H1 (cell line): ENCODE results near the gene PAQR4. TPM values are rescaled to one million over a fixed set of nuclear protein-coding genes. Genes with fewer than 3 reads are reported as not detected.
A peak's percentile ranks its signal among the peaks of the same experiment; 100 is the strongest.

Source experiments
- CTCF ChIA-PET: fragments of 300-600 bp; sonication (Branson Sonifier 250); formaldehyde crosslinking; loops from one replicate; lab custom pipeline; 2021; ENCODE audit not compliant: partially characterized antibody; lab: Charles Lee
- POLR2A ChIA-PET: fragments of 300-600 bp; sonication (Branson Sonifier 250); formaldehyde crosslinking; loops from one replicate; lab custom pipeline; 2021; ENCODE audit warnings: inconsistent platforms; ENCODE audit not compliant: partially characterized antibody; lab: Charles Lee
- DNase-seq, 2 experiments: peaks; one replicate each; pipeline versions ENCODE4 v3.0.0 to v3.0.0-alpha.2; 2010 to 2022; ENCODE audit warnings: low spot score in 2 of 2, low read depth in 1 of 2, mixed read lengths in 1 of 2
- FAIRE-seq: peaks from 2 replicates; lab custom pipeline; 2011; peaks lifted over from hg19 to GRCh38; lab: Jason Lieb, UNC
- H2AFZ ChIP-seq: 2 replicates; pipeline ENCODE4 v1.8.1; 2012; ENCODE audit warnings: low read length, inconsistent platforms
- H2AK5ac ChIP-seq: 2 replicates; pipeline ENCODE4 v1.6.1; 2013; ENCODE audit warnings: low read depth, low read length
- H2BK120ac ChIP-seq: replicated peaks from 2 replicates; pipeline ENCODE3; 2013; ENCODE audit warnings: low read depth, low read length, inconsistent platforms
- H2BK12ac ChIP-seq: 2 replicates; pipeline ENCODE4 v1.6.1; 2013; ENCODE audit warnings: low read depth, low read length
- H2BK15ac ChIP-seq: 2 replicates; pipeline ENCODE4 v1.6.1; 2013; ENCODE audit warnings: low read length
- H2BK20ac ChIP-seq: 2 replicates; pipeline ENCODE4 v1.6.1; 2013; ENCODE audit warnings: low read length
- H2BK5ac ChIP-seq: 2 replicates; pipeline ENCODE4 v1.6.1; 2013; ENCODE audit warnings: low read depth, low read length
- H3K14ac ChIP-seq: 2 replicates; pipeline ENCODE4 v1.6.1; 2013; ENCODE audit warnings: inconsistent platforms; ENCODE audit not compliant: insufficient read length
- H3K18ac ChIP-seq: 2 replicates; pipeline ENCODE4 v1.6.1; 2013; ENCODE audit warnings: low read length; ENCODE audit errors: extremely low read depth
- H3K23ac ChIP-seq: 2 replicates; pipeline ENCODE4 v1.6.1; 2013; ENCODE audit warnings: inconsistent platforms; ENCODE audit not compliant: insufficient read length
- H3K23me2 ChIP-seq: 2 replicates; pipeline ENCODE4 v1.6.1; 2013; ENCODE audit warnings: low read depth, low read length
- H3K27ac ChIP-seq: 2 replicates; pipeline ENCODE4 v1.6.1; 2011; ENCODE audit warnings: low read depth, low read length, inconsistent platforms
- H3K27me3 ChIP-seq, 4 experiments: replicated peaks in 1 of 4; 1 replicate in 1 of 4; 2 replicates in 3 of 4; pipeline versions ENCODE4 v1.6.1 to v1.8.1; 2011 to 2013; ENCODE audit warnings: low read length in 3 of 4, mild to moderate bottlenecking in 3 of 4, inconsistent platforms in 2 of 4, mixed read lengths in 2 of 4, moderate library complexity in 1 of 4; ENCODE audit not compliant: control insufficient read depth in 3 of 4, insufficient read depth in 3 of 4; ENCODE audit errors: extremely low read depth in 1 of 4
- H3K36me3 ChIP-seq, 4 experiments: 2 replicates each; pipeline versions ENCODE4 v1.6.1 to v1.8.1; 2011 to 2013; ENCODE audit warnings: mild to moderate bottlenecking in 4 of 4, low read length in 3 of 4, moderate library complexity in 2 of 4, control low read depth in 1 of 4, inconsistent platforms in 1 of 4; ENCODE audit not compliant: insufficient read depth in 4 of 4, control insufficient read depth in 2 of 4
- H3K4ac ChIP-seq: replicated peaks from 2 replicates; pipeline ENCODE3; 2013; ENCODE audit warnings: low read length, low read depth, mixed read lengths, inconsistent platforms; ENCODE audit not compliant: insufficient read length
- H3K4me1 ChIP-seq, 4 experiments: replicated peaks in 1 of 4; 1 replicate in 1 of 4; 2 replicates in 3 of 4; pipeline versions ENCODE4 v1.6.1 to v1.8.1; 2011 to 2013; ENCODE audit warnings: low read length in 3 of 4, inconsistent platforms in 2 of 4, mixed read lengths in 1 of 4; ENCODE audit not compliant: insufficient read depth in 4 of 4, control insufficient read depth in 3 of 4
- H3K4me2 ChIP-seq, 2 experiments: 2 replicates each; pipeline versions ENCODE4 v1.6.1 to v1.8.1; 2011 to 2013; ENCODE audit warnings: low read depth in 2 of 2, low read length in 2 of 2, control low read depth in 1 of 2, inconsistent platforms in 1 of 2, mild to moderate bottlenecking in 1 of 2; ENCODE audit not compliant: insufficient read depth in 1 of 2
- H3K4me3 ChIP-seq, 4 experiments: fragments of 200-600, 300-600 bp in 1 of 4; sonication (generic), shearing (Covaris generic), sonication (Bioruptor Twin) in 1 of 4; 2 replicates each; pipeline versions ENCODE4 v1.5.1 to v1.8.1; 2011 to 2016; ENCODE audit warnings: low read length in 4 of 4, low read depth in 3 of 4, control low read depth in 2 of 4, inconsistent platforms in 2 of 4, mild to moderate bottlenecking in 2 of 4, mixed read lengths in 1 of 4, moderate library complexity in 1 of 4; ENCODE audit not compliant: insufficient read depth in 2 of 4; ENCODE audit errors: extremely low read depth in 1 of 4
- H3K56ac ChIP-seq: replicated peaks from 2 replicates; pipeline ENCODE3; 2013; ENCODE audit warnings: low read depth, mild to moderate bottlenecking, mixed read lengths, low read length, inconsistent platforms; ENCODE audit not compliant: insufficient read length
- H3K79me1 ChIP-seq: 2 replicates; pipeline ENCODE4 v1.6.1; 2013; ENCODE audit warnings: low read depth, low read length, control low read depth
- H3K79me2 ChIP-seq, 2 experiments: 2 replicates each; pipeline versions ENCODE4 v1.6.1 to v1.8.1; 2012 to 2013; ENCODE audit warnings: low read length in 2 of 2, mild to moderate bottlenecking in 2 of 2, inconsistent platforms in 1 of 2; ENCODE audit not compliant: insufficient read depth in 2 of 2, control insufficient read depth in 1 of 2
- H3K9ac ChIP-seq, 4 experiments: replicated peaks in 1 of 4; 1 replicate in 1 of 4; 2 replicates in 3 of 4; pipeline versions ENCODE4 v1.6.1 to v1.8.1; 2011 to 2013; ENCODE audit warnings: low read depth in 3 of 4, low read length in 3 of 4, control low read depth in 2 of 4, mild to moderate bottlenecking in 2 of 4, moderate library complexity in 2 of 4, inconsistent platforms in 1 of 4; ENCODE audit errors: extremely low read depth in 1 of 4
- H3K9me3 ChIP-seq, 2 experiments: 2 replicates each; pipeline versions ENCODE4 v1.6.1 to v1.8.1; 2012 to 2013; ENCODE audit warnings: mild to moderate bottlenecking in 2 of 2, moderate library complexity in 2 of 2, control low read depth in 1 of 2, inconsistent platforms in 1 of 2, low read depth in 1 of 2, low read length in 1 of 2, mixed read lengths in 1 of 2; ENCODE audit not compliant: insufficient read depth in 2 of 2
- H4K20me1 ChIP-seq, 2 experiments: replicated peaks in 1 of 2; 2 replicates each; pipeline versions ENCODE3 to v1.8.1; 2011 to 2013; ENCODE audit warnings: inconsistent platforms in 2 of 2, low read length in 2 of 2, mild to moderate bottlenecking in 1 of 2; ENCODE audit not compliant: insufficient read depth in 2 of 2, control insufficient read depth in 1 of 2
- H4K5ac ChIP-seq: 2 replicates; pipeline ENCODE4 v1.6.1; 2013; ENCODE audit warnings: low read length, low read depth, mixed read lengths, inconsistent platforms; ENCODE audit not compliant: insufficient read length
- H4K8ac ChIP-seq: 2 replicates; pipeline ENCODE4 v1.8.0; 2013; ENCODE audit warnings: mild to moderate bottlenecking, moderate library complexity, low read length, inconsistent platforms; ENCODE audit not compliant: insufficient read depth; ENCODE audit errors: extremely low read depth
- H4K91ac ChIP-seq: replicated peaks from 2 replicates; pipeline ENCODE3; 2013; ENCODE audit warnings: low read length, mixed read lengths, inconsistent platforms; ENCODE audit not compliant: insufficient read length
- CHD2 ChIP-seq: IDR thresholded peaks from 2 replicates; pipeline ENCODE4 v1.6.1; 2012; ENCODE audit warnings: low read length, improper control_type of control experiment
- EP300 ChIP-seq, 2 experiments: IDR thresholded peaks; 1 replicate in 1 of 2; 2 replicates in 1 of 2; pipeline ENCODE4 v1.6.1; 2011 to 2012; ENCODE audit warnings: low read depth in 2 of 2, low read length in 2 of 2, mild to moderate bottlenecking in 2 of 2, borderline replicate concordance in 1 of 2, inconsistent platforms in 1 of 2, moderate library complexity in 1 of 2
- GABPA ChIP-seq: IDR thresholded peaks from 2 replicates; pipeline ENCODE4 v1.6.1; 2011; ENCODE audit warnings: mild to moderate bottlenecking, low read length, moderate library complexity, borderline replicate concordance; ENCODE audit not compliant: insufficient read depth
- MAX ChIP-seq: IDR thresholded peaks from 2 replicates; pipeline ENCODE4 v1.6.1; 2012; ENCODE audit warnings: inconsistent platforms
- NANOG ChIP-seq: IDR thresholded peaks from 2 replicates; pipeline ENCODE4 v1.6.1; 2011; ENCODE audit warnings: low read length, low read depth, mild to moderate bottlenecking, inconsistent platforms; ENCODE audit not compliant: insufficient read depth, poor library complexity, severe bottlenecking
- RAD21 ChIP-seq, 2 experiments: IDR thresholded peaks in 1 of 2; conservative IDR thresholded peaks in 1 of 2; 2 replicates each; pipeline ENCODE4 v1.6.1; 2011; ENCODE audit warnings: low read depth in 2 of 2, low read length in 2 of 2, improper control_type of control experiment in 1 of 2, inconsistent platforms in 1 of 2, mild to moderate bottlenecking in 1 of 2, moderate library complexity in 1 of 2
- SIN3A ChIP-seq, 2 experiments: IDR thresholded peaks in 1 of 2; conservative IDR thresholded peaks in 1 of 2; 2 replicates each; pipeline ENCODE4 v1.6.1; 2011 to 2012; ENCODE audit warnings: low read length in 2 of 2, improper control_type of control experiment in 1 of 2, low read depth in 1 of 2, mild to moderate bottlenecking in 1 of 2
- SP1 ChIP-seq: IDR thresholded peaks from 2 replicates; pipeline ENCODE4 v1.6.1; 2011; ENCODE audit warnings: low read depth, low read length
- SUZ12 ChIP-seq: fragments of 200-600 bp; sonication (generic); IDR thresholded peaks from 2 replicates; pipeline ENCODE4 v1.6.1; 2012; ENCODE audit warnings: mild to moderate bottlenecking, inconsistent platforms, low read length, moderate library complexity, mixed read lengths
- WGBS, 2 experiments: shearing (Covaris generic) in 1 of 2; methylation state at CpG; one replicate each; pipeline versions ENCODE4 v1.1.6 to v1.1.7; 2013 to 2015; ENCODE audit warnings: low lambda C conversion rate in 2 of 2, mixed read lengths in 2 of 2, inconsistent platforms in 1 of 2, low coverage in 1 of 2, missing lambda C conversion rate in 1 of 2; ENCODE audit not compliant: insufficient replicate concordance in 2 of 2, insufficient coverage in 1 of 2, insufficient read length in 1 of 2; ENCODE audit errors: extremely low coverage in 1 of 2, missing lambda C conversion rate in 1 of 2; 5-methylcytosine and 5-hydroxymethylcytosine counted together
- polyA plus RNA-seq, 7 experiments: library from polyadenylated mRNA; depleted of rRNA in 3 of 7; stranded (reverse) in 5 of 7; unstranded in 2 of 7; fragments of >200 nt in 5 of 7; fragments of 200-250 nt in 2 of 7; gene quantifications; 1 replicate in 5 of 7; 2 replicates in 1 of 7; 4 replicates in 1 of 7; pipeline versions ENCODE4 v1.2.1 to v1.2.3, GENCODE V29; 2011 to 2013; ENCODE audit warnings: missing spikeins in 2 of 7, mixed read lengths in 2 of 7
- total RNA-seq: library from RNA; stranded (reverse); fragmentation: NEBNext Ultra II Directional; extraction: Animal tissue kit (Norgen Biotek cat#: 25700); gene quantifications from 2 replicates; pipeline ENCODE4 v1.2.1, GENCODE V29; 2021

Gene PAQR4
- total and polyA plus RNA-seq, 2 of the 8 experiments (the other 6 are each of a cell fraction or from before 2014, with no cell fraction given): 28.2 to 34.6 TPM

GRCh38 chr16:3003582-3004270, 34.6 kb downstream of the PAQR4 start:
- Histone ChIP-seq H3K9ac (peak overlapping the region in 1 of 4 experiments; percentile 41; a peak in 1 of 7 replicates), H3K23ac (no peak overlapping the region), H3K4ac (no peak overlapping the region), H3K23me2 (peaks cover 12% of the 10 kb centered on the region), H2BK15ac (no peak overlapping the region), H2BK12ac (no peak overlapping the region), H3K56ac (no peak overlapping the region), H2BK5ac (no peak overlapping the region), H4K20me1 (peaks cover 0 to 2% of the 10 kb centered on the region in 2 experiments), H4K8ac (no peak overlapping the region), H3K27ac (no peak overlapping the region), H3K79me2 (peaks cover 0 to 6% of the 10 kb centered on the region in 2 experiments; a peak in 1 of 4 replicates), H4K5ac (no peak overlapping the region), H3K27me3 (no peaks in the 10 kb centered on the region), H2BK120ac (no peak overlapping the region), H2AFZ (no peak overlapping the region), H3K4me1 (peaks cover 11 to 33% (median 27%) of the 10 kb centered on the region in 4 experiments), H3K9me3 (no peaks in the 10 kb centered on the region), H2BK20ac (no peak overlapping the region), H3K79me1 (no peaks in the 10 kb centered on the region; the same call in 1 of the 2 replicates), H3K14ac (no peak overlapping the region), H3K18ac (no peak overlapping the region), H3K4me2 (no peak overlapping the region; a peak in 1 of 4 replicates), H3K4me3 (peak overlapping the region in 1 of 4 experiments; percentile 58; a peak in 1 of 8 replicates), H2AK5ac (no peak overlapping the region), H3K36me3 (peaks cover 0 to 3% (median 0%) of the 10 kb centered on the region in 4 experiments; a peak in 1 of 8 replicates), H4K91ac (no peak overlapping the region)
- WGBS, 2 experiments: 11% methylated on average over 50 of the region's 58 CpGs; no CpG with 5 or more reads in 1 of the 2 experiments
- FAIRE-seq: peak; percentile 60
- ChIA-PET CTCF (interaction anchor here (0.6 to 17.3 kb wide), 14 partner anchors 9 to 102 kb away, joined by 3 to 639 read pairs (median 4); partner anchors contain the start of genes BICDL2, CLDN6, CLDN9 and HCFC1R1), POLR2A (interaction anchor here (0.6 to 35.7 kb wide), 11 partner anchors 11 to 134 kb away, joined by 3 to 1808 read pairs (median 4); partner anchors contain the start of genes BICDL2, CLDN6, CLDN9 and HCFC1R1)
- DNase-seq: peak; percentile 95 to 98
- peak; percentile 76 to 97; a peak in 3 of 4 replicates for TF ChIP-seq SIN3A (conservative IDR thresholded peaks at IDR 0.05 in 1 of 2, IDR thresholded peaks at IDR 0.05 in 1 of 2; ENCODE audit: low read depth in 1 of 2, low read length in 2 of 2)
- TF ChIP-seq NANOG: peak; percentile 42
- peak; percentile 83 for TF ChIP-seq MAX
- TF ChIP-seq RAD21 (IDR thresholded peaks at IDR 0.05 in 1 of 2, conservative IDR thresholded peaks at IDR 0.05 in 1 of 2; ENCODE audit: low read depth in 2 of 2, low read length in 2 of 2): peak; percentile 85 to 92
- no peak for TF ChIP-seq SUZ12
- TF ChIP-seq CHD2: peak; percentile 87
- TF ChIP-seq GABPA: peak; percentile 49; the same call in 1 of the 2 replicates
- peak; percentile 96 for TF ChIP-seq SP1
- peak in 1 of 2 experiments; percentile 36; a peak in 1 of 3 replicates for TF ChIP-seq EP300 (IDR thresholded peaks at IDR 0.05; ENCODE audit: borderline replicate concordance in 1 of 2, low read depth in 2 of 2, low read length in 2 of 2)
